GM12875 (cell line): ENCODE results near the gene LGALSL.

Source experiments
- H3K4me3 ChIP-seq: one replicate; pipeline ENCODE4 v1.5.1; 2011; ENCODE audit warnings: low read depth, low read length, control low read depth
- CTCF ChIP-seq: IDR thresholded peaks from 2 replicates; pipeline ENCODE4 v1.5.1; 2011; ENCODE audit warnings: low read depth, mild to moderate bottlenecking, control low read depth, inconsistent platforms, low read length, moderate library complexity, borderline replicate concordance; ENCODE audit not compliant: insufficient read depth

The LGALSL gene

GRCh38 chr2:64470766-64471295 is 16.9 kb downstream of the LGALSL start:
- TF ChIP-seq CTCF = no peak

GRCh38 chr2:64471600-64471999 is 17.6 kb downstream of the LGALSL start:
- no peak for TF ChIP-seq CTCF
- no peak overlapping the region for H3K4me3 ChIP-seq

More at GRCh38 chr2:64470766-64471295, 16.9 kb downstream of the LGALSL start:
- H3K4me3 ChIP-seq = no peak overlapping the region

DNA sequence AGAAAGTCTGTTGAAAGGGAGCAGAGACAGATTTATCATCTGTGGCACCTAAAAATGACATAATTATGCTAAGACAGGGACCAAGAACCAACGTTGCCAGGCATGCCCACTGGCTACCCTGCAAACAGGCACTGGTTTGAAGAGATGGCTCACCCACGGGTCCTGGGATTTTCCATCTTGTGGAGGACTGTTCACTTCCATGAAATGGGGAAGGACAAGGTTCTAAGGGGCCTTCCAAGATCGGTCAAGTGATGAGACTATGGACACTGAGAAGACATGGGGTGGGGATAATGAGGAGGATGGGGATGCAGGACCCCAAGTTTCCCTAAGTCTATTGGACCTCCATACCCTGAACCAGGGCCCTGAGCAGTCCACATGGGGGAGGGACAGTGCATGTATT is 18.9 kb downstream of the LGALSL start:
- H3K4me3 ChIP-seq = no peak overlapping the region
- no peak for TF ChIP-seq CTCF

- H3K4me3 ChIP-seq = no peak overlapping the region
- TF ChIP-seq CTCF = no peak
Measured at GRCh38 chr2:64474121-64474571, 20.2 kb downstream of the LGALSL start.

GRCh38 chr2:64474636-64475035 is 20.7 kb downstream of the LGALSL start:
- H3K4me3 ChIP-seq = no peak overlapping the region
- TF ChIP-seq CTCF = no peak

DNA sequence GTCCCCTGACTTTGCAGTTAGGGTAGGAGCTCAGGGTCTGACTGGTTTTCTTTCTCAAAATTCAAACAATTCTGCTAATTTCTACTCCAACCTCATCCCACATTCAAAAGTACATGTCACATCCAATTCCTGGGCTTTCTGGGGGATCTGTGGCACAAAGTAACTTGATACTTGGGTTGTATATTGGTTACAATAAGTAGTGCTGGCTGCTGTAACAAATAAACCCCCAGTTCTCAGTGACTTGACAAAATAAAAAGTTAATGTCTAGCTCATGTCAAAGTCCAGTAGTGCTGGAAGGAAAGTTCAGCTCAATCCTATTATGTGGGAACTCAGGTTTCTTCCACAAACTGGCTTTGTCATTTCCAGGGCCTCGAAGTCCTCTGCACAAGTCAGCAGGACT is 23.1 kb downstream of the LGALSL start:
- no peak for TF ChIP-seq CTCF
- H3K4me3 ChIP-seq = no peak overlapping the region

DNA sequence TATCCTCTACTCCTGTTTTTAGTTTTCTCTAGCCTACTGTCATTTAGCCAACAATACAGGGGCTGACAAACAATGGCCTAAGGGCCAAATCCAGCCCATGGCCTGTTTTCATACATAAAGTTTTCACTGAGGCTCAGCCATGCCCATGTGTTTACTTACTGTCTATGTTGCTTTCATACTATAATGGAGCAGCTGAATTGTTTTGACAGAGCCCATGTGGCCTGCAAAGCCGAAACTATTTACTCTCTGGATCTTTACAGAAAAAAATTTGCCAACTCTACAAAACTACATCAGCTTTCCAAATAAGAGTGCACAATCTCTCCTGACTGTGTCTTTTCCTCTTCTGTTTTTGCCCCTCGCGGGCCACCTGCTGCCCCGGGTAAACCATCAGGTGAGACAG is 24.0 kb downstream of the LGALSL start:
- TF ChIP-seq CTCF = no peak
- H3K4me3 ChIP-seq = no peak overlapping the region
